Putamen (tissue), 1 donor: ENCODE results near the gene ERLEC1.
"Not testable (repeated sequence)": the region's sequence is repeated elsewhere in the genome, so short reads cannot be mapped to it uniquely, and the experiment has no call there.

Source experiments
- DNase-seq: peaks from one replicate; pipeline ENCODE4 v3.0.0-alpha.2; 2016; ENCODE audit warnings: low spot score

The ERLEC1 gene

GRCh38 chr2:53840580-53840979 is 53.7 kb downstream of the ERLEC1 start:
- DNase-seq = no peak

- not testable (repeated sequence) for DNase-seq
Measured at GRCh38 chr2:53841651-53842050, 54.8 kb downstream of the ERLEC1 start.

DNA sequence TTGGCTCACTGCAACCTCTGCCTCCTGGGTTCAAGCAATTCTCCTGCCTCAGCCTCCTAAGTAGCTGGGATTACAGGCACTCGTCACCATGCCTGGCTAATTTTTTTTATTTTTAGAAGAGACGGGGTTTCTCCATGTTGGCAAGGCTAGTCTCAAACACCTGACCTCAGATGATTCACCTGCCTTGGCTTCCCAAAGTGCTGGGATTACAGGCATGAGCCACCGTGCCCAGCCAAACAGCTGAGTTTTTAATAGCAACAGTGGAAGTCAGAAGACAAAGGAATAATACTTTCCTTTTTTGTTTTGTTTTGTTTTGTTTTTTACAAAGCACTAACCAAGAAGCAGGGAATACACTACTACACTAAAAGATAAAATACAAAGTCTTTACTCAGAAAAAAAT is 56.0 kb downstream of the ERLEC1 start:
- DNase-seq = no peak

GRCh38 chr2:53843595-53843994 is 56.8 kb downstream of the ERLEC1 start:
- DNase-seq = no peak

DNA sequence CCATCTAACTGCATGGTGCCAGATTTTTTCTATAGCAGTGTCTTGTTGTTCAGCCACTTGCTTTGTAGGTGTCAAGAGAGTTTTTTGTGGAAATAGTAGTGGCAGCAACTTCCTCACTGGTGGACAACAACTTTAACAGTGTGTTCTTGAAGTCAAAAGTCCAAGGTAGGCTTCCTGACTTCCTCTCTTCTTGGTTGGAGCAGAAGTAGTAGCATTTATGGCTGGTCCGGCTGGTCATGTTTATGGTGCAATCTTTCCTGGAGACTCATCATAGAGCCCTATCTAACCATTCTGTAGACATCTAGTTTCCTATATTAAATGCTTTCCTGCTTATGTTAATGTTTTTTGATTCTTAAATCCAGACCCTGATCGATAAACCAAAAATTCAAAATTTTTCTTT is 61.2 kb downstream of the ERLEC1 start:
- no peak for DNase-seq

DNA sequence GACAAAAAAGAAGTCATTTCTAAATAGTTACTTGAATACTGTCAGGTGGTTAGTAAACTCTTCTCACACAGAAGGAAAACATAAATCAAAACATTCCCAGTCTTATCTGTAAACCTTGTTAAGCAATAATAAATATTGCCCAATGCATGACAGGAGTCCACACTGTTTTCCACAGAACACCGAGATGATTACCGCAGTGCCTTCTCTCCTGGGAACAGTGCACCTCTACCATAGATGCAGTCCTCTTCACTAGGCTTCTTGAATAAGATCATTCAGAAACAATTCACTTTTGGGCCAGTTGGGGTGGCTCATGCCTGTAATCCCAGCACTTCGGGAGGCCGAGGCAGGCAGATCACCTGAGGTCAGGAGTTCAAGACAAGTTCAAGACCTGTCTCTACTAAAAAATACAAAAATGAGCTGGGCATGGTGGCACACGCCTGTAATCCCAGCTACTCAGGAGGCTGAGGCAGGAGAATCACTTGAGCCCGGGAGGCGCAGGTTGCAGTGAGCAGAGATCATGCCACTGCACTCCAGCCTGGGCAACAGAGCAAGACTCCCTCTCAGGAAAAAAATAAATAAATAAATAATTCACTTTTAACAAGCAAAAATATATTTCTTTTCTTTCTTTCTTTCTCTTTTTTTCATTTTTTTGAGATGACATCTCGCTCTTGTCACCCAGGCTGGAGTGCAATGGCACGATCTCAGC is 64.4 kb downstream of the ERLEC1 start:
- not testable (repeated sequence) for DNase-seq

GRCh38 chr2:53852532-53852931 is 65.7 kb downstream of the ERLEC1 start:
- no peak for DNase-seq

DNA sequence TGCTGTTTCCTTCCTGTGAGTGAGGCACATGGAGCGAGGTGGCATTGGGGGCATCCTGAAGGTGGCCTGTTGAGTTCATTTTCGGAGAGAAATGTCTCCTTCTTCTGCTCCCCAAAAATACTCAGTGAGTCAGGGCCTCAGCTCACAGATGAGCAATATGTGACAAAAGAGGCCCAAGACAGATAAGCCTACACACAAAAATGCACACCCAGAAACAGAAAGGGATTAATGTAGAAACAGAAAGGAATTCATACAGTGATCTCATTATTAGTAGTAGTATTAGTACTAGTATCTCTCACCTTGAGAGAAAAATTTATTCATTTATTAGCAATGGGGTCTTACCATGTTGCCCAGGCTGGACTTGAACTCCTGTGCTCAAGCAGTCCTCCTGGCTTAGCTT is 67.8 kb downstream of the ERLEC1 start:
- no peak for DNase-seq

GRCh38 chr2:53856272-53856671 is 69.4 kb downstream of the ERLEC1 start:
- no peak for DNase-seq

DNA sequence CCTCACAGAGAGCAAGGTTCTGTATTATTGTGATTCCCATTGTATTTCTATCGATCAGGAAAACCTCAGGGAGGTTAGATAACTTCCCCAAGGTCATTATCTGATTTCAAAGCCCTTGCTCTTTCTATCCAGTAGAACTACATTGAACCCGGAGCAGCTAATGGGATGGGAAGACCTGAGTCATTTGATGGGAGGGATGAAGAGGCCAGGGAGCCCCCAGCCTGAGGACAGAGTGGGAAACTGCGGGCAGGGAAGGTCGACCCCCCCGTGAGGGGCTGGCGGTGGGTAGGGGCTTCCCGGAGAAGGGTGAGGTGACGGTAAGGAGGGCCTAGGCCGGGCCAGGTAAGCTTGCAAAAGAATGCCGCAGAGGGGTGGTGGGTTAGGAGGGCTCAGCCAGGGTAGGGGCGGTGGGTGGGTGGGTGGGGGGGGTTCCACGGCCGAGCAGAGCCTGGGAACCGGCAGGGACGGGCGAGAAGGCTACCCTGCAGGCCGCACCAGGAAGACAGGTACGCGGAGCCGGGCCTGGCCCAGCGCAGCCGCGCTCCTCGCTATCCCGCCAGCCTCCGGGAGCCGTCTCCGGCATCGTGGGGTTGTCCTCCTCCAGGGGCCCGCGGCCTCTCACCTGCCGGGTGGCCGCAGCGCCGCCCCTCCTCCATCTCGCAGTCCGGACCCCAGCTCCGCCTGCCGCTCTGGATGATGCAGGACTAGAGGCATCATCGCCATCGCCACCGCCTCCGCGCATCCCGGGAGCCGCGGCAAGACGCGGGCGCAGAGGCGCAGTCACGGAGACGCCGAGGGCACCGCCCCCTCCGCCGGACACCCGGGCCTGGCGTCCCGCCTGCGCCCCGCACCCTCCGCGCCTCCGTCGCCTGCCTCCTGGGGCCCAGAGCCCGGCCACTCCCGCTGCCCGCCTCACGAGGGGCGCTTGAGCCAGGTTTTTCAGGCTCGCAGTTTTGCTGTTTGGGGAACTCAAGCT is 72.7 kb downstream of the ERLEC1 start, which contains the start of gene GPR75:
Gene GPR75, minus strand, starts transcription at position 762 of the 976 bp plus-strand sequence. CDS start 5,211 bp downstream, outside the sequence.
- peak; percentile 57 for DNase-seq

GRCh38 chr2:53861824-53862223 is 75.0 kb downstream of the ERLEC1 start:
- DNase-seq = no peak

- DNase-seq = no peak
Measured at GRCh38 chr2:53863538-53864227, 76.8 kb downstream of the ERLEC1 start.

- DNase-seq = no peak
Measured at GRCh38 chr2:53865264-53865663, 78.4 kb downstream of the ERLEC1 start.

- no peak for DNase-seq
Measured at GRCh38 chr2:53865962-53866361, 79.1 kb downstream of the ERLEC1 start.

DNA sequence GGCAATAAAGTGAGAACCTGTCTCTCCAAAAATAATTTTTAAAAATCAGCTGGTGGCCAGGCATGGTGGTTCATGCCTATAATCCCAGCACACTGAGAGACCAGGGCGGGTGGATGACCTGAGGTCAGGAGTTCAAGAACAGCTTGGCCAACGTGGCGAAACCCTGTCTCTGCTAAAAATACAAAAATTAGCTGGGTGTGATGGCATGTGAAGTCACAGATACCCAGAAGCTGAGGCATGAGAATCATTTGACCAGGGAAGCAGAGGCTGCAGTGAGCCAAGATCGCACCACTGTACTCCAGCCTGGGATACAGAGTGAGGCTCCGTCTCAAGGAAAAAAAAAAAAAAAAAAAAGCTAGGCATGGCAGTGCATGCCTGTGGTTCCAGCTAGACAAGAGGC is 80.3 kb downstream of the ERLEC1 start:
- DNase-seq = no peak

- DNase-seq = no peak
Measured at GRCh38 chr2:53867773-53868172, 80.9 kb downstream of the ERLEC1 start.
